ENCODE data around the gene DNAJC5.
"Not testable (repeated sequence)": the region's sequence is repeated elsewhere in the genome, so short reads cannot be mapped to it uniquely, and the experiment has no call there.

DNAJC5 gene

GRCh38 chr20:63969838-63970713, 75.2 kb downstream of the DNAJC5 start, which contains the start of gene ZNF512B:
TSS of gene ZNF512B (minus strand) at chr20:63969930. CDS start at chr20:63967950, 1,980 bp downstream.
- peak; percentile 90 for DNase-seq (ENCODE audit: low spot score)

- no peak for DNase-seq (ENCODE audit: low spot score)
Measured at GRCh38 chr20:63970714-63971431, 75.9 kb downstream of the DNAJC5 start.

GRCh38 chr20:63971960-63972311, 77.0 kb downstream of the DNAJC5 start:
- DNase-seq (ENCODE audit: low spot score): not testable (repeated sequence)

GRCh38 chr20:63972312-63973159, 77.6 kb downstream of the DNAJC5 start:
- no peak for DNase-seq (ENCODE audit: low spot score)

- DNase-seq (ENCODE audit: low spot score): no peak
Measured at GRCh38 chr20:63973160-63973479, 78.2 kb downstream of the DNAJC5 start.

GRCh38 chr20:63973636-63974401, 78.9 kb downstream of the DNAJC5 start:
- DNase-seq (ENCODE audit: low spot score): peak; percentile 86

- DNase-seq (ENCODE audit: low spot score): no peak
Measured at GRCh38 chr20:63974402-63975200, 79.7 kb downstream of the DNAJC5 start.

- not testable (repeated sequence) for DNase-seq (ENCODE audit: low spot score)
Measured at GRCh38 chr20:63976511-63976910, 81.6 kb downstream of the DNAJC5 start.

- no peak for DNase-seq (ENCODE audit: low spot score)
Measured at GRCh38 chr20:63976980-63977738, 82.2 kb downstream of the DNAJC5 start.

- no peak for DNase-seq (ENCODE audit: low spot score)
Measured at GRCh38 chr20:63977739-63978276, 82.9 kb downstream of the DNAJC5 start.

- DNase-seq (ENCODE audit: low spot score): no peak
Measured at GRCh38 chr20:63978319-63979228, 83.6 kb downstream of the DNAJC5 start.

- no peak for DNase-seq (ENCODE audit: low spot score)
Measured at GRCh38 chr20:63979229-63979556, 84.3 kb downstream of the DNAJC5 start.

GRCh38 chr20:63979557-63980316, 84.8 kb downstream of the DNAJC5 start, which contains the start of gene SAMD10:
TSS of gene SAMD10 (minus strand) at chr20:63979642. CDS start at chr20:63979467, 175 bp downstream.
- DNase-seq (ENCODE audit: low spot score): no peak

GRCh38 chr20:63980317-63980805, 85.4 kb downstream of the DNAJC5 start:
- DNase-seq (ENCODE audit: low spot score): no peak

GRCh38 chr20:63980806-63981728, 86.1 kb downstream of the DNAJC5 start, which contains the start of gene PRPF6:
TSS of gene PRPF6 (plus strand) at chr20:63981132. CDS start at chr20:63981246, 114 bp downstream.
- DNase-seq (ENCODE audit: low spot score): peak; percentile 99

GRCh38 chr20:63982937-63983336, 88.0 kb downstream of the DNAJC5 start:
- DNase-seq (ENCODE audit: low spot score): no peak
